GM21786 (cell line): ENCODE results near the gene DNAJB6.

ENCODE experiments used
- ATAC-seq: cut with Tn5 transposase; IDR thresholded peaks from one replicate; pipeline ENCODE4 v1.9.1; 2021; ENCODE audit not compliant: unreplicated experiment

Gene DNAJB6

DNA sequence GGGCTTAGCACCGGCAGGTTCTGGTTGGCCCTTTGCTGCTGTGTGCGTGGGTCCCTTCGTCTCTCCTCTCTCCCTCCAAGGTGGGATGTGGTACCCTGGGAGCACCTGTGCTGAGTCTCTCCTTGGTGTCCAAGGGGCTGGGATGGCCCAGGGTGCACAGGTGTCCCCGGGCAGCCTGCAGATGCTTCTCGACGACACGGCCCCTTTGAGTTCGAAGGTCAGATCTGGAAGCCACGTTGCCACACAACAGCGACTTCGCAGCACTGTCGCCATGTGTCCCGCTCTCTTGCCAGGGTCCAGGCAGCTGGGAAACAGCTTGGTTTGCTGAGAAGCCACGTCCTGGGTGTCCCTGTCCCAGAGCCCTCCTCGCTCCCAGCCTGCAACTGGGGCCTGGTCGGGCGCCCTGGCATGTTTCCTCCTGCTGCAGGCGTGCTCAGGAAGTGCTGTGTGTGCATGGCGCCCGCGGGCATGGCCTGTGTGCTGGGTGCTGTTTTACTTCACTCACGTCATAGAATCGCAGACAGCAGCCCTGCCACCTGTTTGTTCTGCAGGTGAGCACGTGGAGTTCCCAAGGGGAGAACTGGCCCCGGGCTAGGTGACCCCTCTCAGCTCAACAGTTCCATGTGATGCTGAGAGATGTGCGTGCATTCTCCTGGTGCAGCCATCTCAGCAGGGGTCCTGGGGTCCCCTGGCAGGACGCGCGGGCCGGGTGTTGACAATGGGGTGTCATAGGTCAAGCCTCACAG lies 70.9 kb downstream of the DNAJB6 start:
- ATAC-seq: no peak

DNA sequence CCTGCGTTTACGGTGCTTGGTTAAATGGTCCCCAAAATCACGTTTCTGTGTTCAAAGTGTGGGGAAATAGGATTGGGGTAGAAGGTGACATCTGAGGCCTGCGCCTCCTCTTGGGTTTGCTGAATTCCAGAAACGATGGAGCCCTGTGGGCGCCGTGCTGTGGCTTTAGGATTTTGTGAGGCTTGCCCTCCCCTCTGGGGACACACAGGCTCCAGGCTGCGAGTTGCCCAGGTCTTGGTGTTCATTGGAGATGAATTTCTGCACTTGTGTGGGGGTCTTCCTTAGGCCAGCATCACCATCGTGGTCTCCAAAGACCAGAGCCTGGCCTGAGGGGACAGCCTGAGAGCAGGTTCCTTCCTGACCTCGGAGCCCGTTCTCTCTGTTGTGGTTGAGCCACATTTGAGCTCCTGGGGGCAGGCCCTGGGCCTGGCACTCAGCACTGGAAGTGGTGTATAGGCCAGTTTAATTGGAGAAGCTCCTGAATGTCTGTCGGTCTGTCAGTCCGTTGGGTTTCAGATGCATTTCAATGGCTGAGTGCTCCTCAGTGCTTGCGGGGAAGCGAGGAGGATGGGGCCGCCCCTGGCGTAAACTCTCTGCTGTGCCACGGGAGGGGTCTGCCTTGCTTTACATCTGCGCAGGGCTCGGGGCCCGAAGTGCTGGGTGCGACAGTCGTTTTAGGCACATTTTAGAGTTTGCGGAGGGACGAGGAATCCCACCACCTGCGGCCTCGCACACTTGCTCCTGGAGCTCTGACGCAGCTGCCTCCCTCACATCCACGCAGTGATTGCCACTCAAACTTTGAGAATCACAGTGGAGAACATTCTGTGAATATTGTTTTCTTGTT lies 71.7 kb downstream of the DNAJB6 start:
- ATAC-seq: no peak

- no peak for ATAC-seq
Observed at GRCh38 chr7:157409149-157409752, 72.4 kb downstream of the DNAJB6 start.

DNA sequence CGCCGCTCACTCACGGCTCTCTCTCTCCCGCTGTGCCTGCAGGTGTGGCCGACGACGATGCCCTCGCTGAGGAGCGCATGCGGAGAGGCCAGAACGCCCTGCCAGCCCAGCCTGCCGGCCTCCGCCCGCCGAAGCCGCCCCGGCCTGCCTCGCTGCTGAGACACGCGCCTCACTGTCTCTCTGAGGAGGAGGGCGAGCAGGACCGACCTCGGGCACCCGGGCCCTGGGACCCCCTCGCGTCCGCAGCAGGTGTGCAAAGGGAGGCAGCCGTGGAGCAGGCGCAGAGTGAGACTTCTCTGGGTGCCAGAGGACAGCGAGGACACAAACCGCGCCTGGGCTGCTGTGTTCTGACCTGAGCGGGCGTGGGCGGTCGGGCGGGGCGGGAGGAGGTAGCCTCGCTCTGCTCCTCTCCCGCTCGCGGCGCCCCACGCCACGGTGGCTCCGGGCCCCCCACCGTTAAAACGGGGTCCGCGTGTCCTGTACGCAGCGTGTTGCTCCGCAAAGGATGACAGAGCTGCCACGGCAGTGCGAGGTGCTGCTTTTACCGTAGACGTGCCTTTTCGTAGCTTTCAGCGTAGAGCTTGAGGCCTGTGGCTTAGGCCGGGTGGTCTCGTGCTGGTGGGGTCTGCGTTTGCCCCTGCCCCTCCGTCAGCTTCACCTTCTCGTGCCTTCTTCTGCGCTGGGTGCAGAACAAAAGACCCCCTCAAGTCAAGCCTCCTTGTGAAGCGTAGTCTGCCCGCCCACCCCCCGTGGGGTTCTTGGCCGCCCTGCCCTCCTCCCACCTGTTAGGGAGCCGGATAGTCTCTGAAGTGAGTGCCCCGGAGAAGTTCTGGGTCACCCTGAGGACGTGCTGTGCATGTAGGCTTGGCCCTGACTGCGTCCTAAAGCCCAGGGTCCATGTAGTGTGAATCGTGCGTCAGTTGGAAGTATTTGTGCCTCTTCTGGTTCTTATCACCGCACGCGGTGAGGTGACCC lies 73.2 kb downstream of the DNAJB6 start:
- ATAC-seq: no peak

DNA sequence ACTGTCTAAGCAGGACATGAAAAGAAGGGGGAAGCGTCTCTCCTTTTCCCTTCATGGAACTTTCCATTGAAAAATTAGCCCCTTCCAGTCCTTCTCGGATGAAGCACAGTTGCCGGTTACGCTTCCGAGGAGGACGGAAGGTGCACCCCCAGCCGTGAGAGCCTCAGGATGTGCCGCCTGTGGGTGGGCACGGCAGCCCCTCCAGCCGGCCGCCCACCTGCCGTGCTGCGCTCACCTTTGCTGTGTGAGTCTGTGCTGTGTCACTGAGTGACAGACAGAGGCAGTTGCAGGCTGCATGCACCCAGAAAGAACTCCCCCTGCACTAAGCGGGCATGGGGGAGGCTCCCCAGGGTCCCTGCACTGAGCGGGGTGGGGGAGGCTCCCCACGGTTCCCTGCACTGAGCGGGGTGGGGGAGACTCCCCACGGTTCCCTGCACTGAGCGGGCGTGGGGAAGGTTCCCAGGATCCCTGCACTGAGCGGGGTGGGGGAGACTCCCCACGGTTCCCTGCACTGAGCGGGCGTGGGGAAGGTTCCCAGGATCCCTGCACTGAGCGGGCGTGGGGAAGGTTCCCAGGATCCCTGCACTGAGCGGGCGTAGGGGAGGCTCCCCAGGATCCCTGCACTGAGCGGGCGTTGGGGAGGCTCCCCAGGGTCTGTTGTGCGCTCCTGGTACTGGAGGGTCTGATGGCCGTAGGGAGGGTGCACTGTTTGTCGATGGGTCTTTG lies 74.2 kb downstream of the DNAJB6 start:
- ATAC-seq: no peak

GRCh38 chr7:157411580-157411979 lies 74.8 kb downstream of the DNAJB6 start:
- ATAC-seq: no peak

- ATAC-seq: no peak
Observed at GRCh38 chr7:157412021-157412443, 75.2 kb downstream of the DNAJB6 start.

- no peak for ATAC-seq
Observed at GRCh38 chr7:157412491-157413180, 75.8 kb downstream of the DNAJB6 start.

DNA sequence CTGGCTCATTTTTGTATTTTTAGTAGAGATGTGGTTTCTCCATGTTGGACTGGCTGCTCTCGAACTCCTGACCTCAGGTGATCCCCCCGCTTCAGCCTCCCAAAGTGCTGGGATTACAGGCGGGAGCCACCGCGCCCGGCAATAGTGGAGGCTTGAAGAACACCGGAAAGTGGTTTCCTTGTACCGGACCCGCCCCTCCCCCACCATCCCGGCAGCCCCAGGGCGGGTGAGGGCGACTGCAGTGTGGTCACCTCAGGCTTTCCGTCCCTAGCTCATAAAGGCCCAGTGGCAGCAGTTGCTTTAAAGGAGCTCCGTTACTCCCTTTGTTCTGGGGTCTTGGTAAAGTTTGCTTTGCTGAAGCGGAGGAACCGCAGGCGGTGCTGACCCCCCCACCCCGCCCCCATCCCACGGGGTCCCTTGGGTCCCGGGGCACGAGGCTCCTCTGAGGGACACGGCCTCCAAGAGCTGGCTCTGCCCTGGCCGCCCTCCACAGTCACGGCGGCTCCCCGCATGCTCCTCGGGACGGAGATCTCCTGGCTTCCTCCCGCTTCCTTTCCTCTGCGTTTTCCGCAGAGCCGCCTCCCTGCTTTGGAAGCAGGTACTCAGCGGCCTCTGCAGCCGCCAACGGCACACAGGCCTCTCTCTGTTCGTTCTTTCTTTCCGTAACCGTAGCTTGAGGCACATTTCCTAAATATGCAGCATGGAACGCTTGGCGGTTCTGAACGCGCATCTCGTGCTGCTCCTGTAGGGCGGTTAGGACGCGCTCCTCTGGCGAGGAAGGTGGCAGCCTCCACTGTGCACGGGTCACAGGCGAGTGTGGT lies 77.3 kb downstream of the DNAJB6 start:
- no peak for ATAC-seq

GRCh38 chr7:157414702-157415096 lies 77.9 kb downstream of the DNAJB6 start:
- no peak for ATAC-seq

DNA sequence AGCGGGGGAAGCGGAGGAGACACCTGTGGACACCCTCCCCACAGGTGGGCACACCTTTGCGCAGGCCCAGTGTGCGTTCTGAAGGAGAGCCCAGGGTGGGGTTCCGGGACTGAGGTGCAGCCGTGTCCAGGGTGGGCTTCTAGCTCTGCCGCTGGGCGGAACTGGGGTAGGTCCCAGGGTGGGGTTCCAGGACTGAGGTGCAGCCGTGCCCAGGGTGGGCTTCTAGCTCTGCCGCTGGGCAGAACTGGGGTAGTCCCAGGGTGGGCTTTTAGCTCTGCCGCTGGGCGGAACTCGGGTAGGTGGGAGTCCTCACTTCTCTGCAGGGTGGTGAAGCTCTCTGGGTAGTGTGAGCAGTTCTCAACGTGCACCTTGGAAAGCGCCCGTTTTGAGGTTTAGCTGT lies 78.7 kb downstream of the DNAJB6 start:
- no peak for ATAC-seq

DNA sequence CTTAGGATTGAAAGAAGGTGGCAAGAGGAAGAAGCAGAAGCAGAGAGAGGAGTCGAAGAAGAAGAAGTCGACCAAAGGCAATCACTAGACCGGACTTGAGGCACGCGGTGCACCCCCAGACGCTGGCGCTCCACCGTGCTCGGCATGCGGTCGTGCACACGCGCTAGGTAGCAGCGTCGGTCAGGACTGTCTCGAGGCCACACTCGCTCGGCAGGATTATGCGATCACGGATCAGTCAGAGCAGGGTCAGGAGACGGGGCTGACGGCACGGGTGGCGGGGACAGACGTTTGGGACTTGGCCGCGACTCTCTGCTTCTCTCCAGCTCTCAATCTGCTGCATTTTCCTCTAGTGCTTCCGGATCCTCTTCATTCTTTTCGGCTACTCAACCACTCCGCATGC lies 79.2 kb downstream of the DNAJB6 start:
- no peak for ATAC-seq

DNA sequence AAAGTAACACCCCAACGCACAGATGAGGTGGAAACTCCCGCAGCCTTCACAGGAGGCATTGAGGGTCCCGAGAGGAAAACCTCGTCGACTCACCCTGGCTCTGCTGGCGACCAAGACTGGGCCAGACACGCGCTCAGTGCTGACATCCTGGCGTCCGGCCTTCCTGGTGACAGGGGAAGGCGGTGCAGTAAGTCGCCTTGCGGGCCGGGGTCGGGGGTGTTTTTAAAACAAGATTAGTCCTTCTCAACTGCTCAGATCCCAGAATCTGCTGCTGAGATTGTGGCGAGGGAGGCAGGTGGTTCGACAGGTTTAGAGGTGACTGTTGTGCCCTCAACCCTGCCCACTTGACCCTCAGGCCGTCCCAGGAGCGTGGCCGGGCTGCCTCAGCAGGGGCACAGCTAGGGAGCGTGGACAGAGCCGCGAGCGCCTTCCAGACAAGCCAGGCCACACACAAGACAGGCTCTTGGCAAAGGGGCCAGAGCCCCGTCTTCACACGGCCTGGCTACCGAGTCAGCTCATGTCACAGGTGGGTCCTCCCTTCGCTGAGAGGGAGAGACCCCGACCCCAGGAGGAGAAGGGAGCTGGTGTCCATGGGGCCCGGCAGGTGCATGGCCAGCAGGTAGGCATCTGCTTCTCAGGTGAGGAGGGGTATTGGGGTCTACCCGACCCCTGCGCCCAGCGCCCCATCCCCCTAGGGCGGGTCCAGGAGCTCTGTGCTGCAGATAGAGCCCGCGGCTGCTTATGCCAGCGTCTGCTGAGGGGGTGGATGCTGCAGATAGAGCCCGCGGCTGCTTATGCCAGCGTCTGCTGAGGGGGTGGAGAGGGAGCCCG lies 81.6 kb downstream of the DNAJB6 start:
- ATAC-seq: no peak

DNA sequence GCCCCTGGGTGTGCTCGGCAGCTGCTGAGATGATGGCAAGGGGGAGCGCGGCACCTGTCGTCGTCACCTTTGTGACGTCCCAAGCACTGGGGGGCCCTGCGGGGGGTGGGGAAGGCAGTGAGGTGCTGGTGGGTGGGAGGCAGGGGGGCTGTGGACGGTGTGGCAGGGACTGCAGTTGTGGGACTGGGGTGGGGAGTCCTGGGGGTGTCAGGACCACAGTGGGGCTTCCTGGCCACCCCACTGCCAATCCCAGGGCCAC lies 82.2 kb downstream of the DNAJB6 start:
- no peak for ATAC-seq

- no peak for ATAC-seq
Observed at GRCh38 chr7:157422279-157422678, 85.5 kb downstream of the DNAJB6 start.

DNA sequence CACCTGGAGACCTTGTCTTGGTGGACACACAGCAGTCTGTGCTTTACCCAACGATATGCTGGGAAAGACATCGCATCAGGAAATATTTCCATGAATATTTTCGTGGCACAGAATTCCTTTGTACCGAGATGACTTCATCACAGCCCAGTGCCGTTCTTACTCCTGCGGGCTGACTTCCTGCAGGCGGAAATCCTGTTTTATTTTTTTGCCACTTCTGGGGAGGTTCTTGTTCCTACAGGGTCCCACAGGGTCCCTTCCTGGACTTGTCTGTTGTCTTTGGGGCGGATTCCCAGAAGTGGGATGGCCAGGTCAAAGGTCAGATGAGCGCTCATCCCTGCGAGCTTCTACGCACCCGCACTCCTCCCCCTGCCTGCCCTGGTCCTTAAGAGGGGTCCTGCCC lies 86.5 kb downstream of the DNAJB6 start:
- ATAC-seq: no peak

GRCh38 chr7:157423886-157424565 lies 87.2 kb downstream of the DNAJB6 start:
- ATAC-seq: no peak
